Erythroblast (primary cell): ENCODE data around the gene ARHGAP40.

ENCODE experiments used
- GATA1 ChIP-seq: IDR thresholded peaks from 2 replicates; pipeline ENCODE4 v1.6.1; 2011; ENCODE audit warnings: low read depth, mild to moderate bottlenecking, control low read depth, low read length, moderate library complexity
- POLR2A ChIP-seq: IDR thresholded peaks from 2 replicates; pipeline ENCODE4 v1.6.1; 2011; ENCODE audit warnings: mild to moderate bottlenecking, low read length

DNA sequence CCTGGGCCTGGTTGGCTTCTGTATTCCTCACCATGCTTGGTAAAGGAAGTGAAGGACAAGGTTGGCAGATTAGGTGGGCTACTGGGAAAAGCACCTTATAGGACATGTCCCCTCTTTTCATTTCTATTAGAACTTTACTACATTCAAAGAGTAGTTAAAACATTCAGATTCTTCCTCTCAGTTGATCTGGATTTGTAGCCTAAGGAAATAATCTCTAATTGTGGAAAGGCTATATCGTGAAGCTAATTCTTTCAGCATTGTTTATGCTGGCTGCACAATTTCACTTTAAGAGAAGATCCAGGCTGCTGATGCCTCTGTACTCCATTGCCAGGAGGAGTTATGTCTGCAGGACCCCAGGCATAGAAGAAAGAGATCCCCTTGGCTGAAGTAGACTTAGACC is 58.8 kb downstream of the ARHGAP40 start:
- no peak for TF ChIP-seq POLR2A
- no peak for TF ChIP-seq GATA1
